DND-41 (cell line): ENCODE data around the gene PPEF1.

ENCODE experiments used
- ATAC-seq: fragments of 200-7000 bp; cut with Tn5 transposase; 3 replicates; pipeline ENCODE4 v1.9.1; 2021; ENCODE audit warnings: low read depth; ENCODE audit not compliant: insufficient read depth
- DNase-seq: peaks from one replicate; pipeline ENCODE4 v3.0.0-alpha.2; 2020
- H2AFZ ChIP-seq: 2 replicates; pipeline ENCODE4 v1.6.0; 2012; ENCODE audit warnings: low read depth, low read length
- H3K27ac ChIP-seq: 2 replicates; pipeline ENCODE4 v1.5.1; 2012; ENCODE audit warnings: low read length, inconsistent platforms
- H3K27me3 ChIP-seq: fragments of 200-600 bp; sonication (generic); 2 replicates; pipeline ENCODE4 v1.6.0; 2012; ENCODE audit warnings: low read length, mild to moderate bottlenecking, inconsistent platforms; ENCODE audit not compliant: insufficient read depth, poor library complexity
- H3K36me3 ChIP-seq: 2 replicates; pipeline ENCODE4 v1.5.1; 2012; ENCODE audit warnings: low read length, inconsistent platforms; ENCODE audit not compliant: insufficient read depth
- H3K4me1 ChIP-seq: 2 replicates; pipeline ENCODE4 v1.5.1; 2012; ENCODE audit warnings: mild to moderate bottlenecking, low read length; ENCODE audit not compliant: insufficient read depth
- H3K4me2 ChIP-seq: 2 replicates; pipeline ENCODE4 v1.6.0; 2012; ENCODE audit warnings: mild to moderate bottlenecking, moderate library complexity, low read length, inconsistent platforms; ENCODE audit not compliant: insufficient read depth
- H3K4me3 ChIP-seq, 2 experiments: fragments of 200-600 bp in 1 of 2; shearing (Covaris generic) in 1 of 2; 2 replicates each; pipeline ENCODE4 v1.5.1; 2012 to 2016; ENCODE audit warnings: inconsistent platforms in 2 of 2, low read length in 2 of 2, mild to moderate bottlenecking in 2 of 2, low read depth in 1 of 2, moderate library complexity in 1 of 2
- H3K79me2 ChIP-seq: 2 replicates; pipeline ENCODE4 v1.6.0; 2012; ENCODE audit warnings: low read length, inconsistent platforms; ENCODE audit not compliant: insufficient read depth
- H3K9ac ChIP-seq: 2 replicates; pipeline ENCODE4 v1.6.0; 2012; ENCODE audit warnings: low read depth, mild to moderate bottlenecking, inconsistent platforms, low read length, moderate library complexity
- H3K9me3 ChIP-seq: 2 replicates; pipeline ENCODE4 v1.5.1; 2012; ENCODE audit warnings: low read length, moderate library complexity, mild to moderate bottlenecking, inconsistent platforms; ENCODE audit not compliant: insufficient read depth, severe bottlenecking
- H4K20me1 ChIP-seq: 2 replicates; pipeline ENCODE4 v1.6.0; 2012; ENCODE audit warnings: low read length; ENCODE audit not compliant: insufficient read depth
- CTCF ChIP-seq: IDR thresholded peaks from 2 replicates; pipeline ENCODE4 v1.5.1; 2012; ENCODE audit warnings: borderline replicate concordance, low read length, moderate library complexity, mild to moderate bottlenecking; ENCODE audit not compliant: poor library complexity, severe bottlenecking; ENCODE audit errors: extremely low read depth
- EZH2 ChIP-seq: IDR thresholded peaks from 3 replicates; pipeline ENCODE4 v1.6.1; 2012; ENCODE audit warnings: borderline replicate concordance, low read depth, mild to moderate bottlenecking, moderate library complexity, low read length, inconsistent platforms; ENCODE audit not compliant: severe bottlenecking

The PPEF1 gene

GRCh38 chrX:18721683-18722499 lies 14.4 kb downstream of the PPEF1 start:
- TF ChIP-seq EZH2 = no peak
- TF ChIP-seq CTCF = no peak
- Histone ChIP-seq H4K20me1 (no peaks in the 10 kb centered on the region), H3K79me2 (no peaks in the 10 kb centered on the region), H3K4me3 (no peak overlapping the region), H3K9me3 (no peaks in the 10 kb centered on the region), H2AFZ (no peak overlapping the region), H3K9ac (no peak overlapping the region), H3K27me3 (no peaks in the 10 kb centered on the region), H3K4me1 (no peaks in the 10 kb centered on the region), H3K36me3 (no peaks in the 10 kb centered on the region), H3K27ac (no peak overlapping the region), H3K4me2 (no peak overlapping the region)
- DNase-seq = no peak
- ATAC-seq = no peak

DNA sequence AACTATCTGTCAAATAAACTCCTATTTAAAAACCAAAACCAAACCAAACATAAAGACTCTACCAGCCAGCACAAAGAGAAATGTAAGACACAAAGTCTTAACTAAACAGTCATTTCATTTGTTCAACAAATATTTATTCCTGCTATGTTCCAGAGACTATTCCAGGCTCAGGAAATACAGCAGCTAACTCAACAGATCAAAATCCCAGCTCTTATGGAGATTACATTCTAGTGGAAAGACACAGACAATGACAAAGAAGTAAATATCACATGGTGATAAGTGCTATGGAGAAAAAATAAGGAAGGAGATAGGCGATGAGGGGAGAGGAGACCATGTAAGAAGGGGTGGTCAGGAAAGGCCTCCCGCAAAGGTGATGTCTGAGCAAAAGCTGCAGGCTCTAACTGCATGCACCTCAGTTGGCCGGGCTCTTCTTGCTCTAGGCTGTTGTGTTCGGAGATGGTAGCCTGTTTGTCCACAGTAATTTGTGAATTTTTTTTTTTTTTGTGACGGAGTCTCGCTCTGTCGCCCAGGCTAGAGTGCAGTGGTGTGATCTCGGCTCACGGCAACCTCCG lies 15.1 kb downstream of the PPEF1 start:
- H4K20me1 ChIP-seq = no peaks in the 10 kb centered on the region
- no peaks in the 10 kb centered on the region for H3K9me3 ChIP-seq
- H3K79me2 ChIP-seq = no peaks in the 10 kb centered on the region
- no peaks in the 10 kb centered on the region for H3K27me3 ChIP-seq
- H3K36me3 ChIP-seq = no peaks in the 10 kb centered on the region
- no peaks in the 10 kb centered on the region for H3K4me1 ChIP-seq
- ATAC-seq = no peak
- no peak overlapping the region for H3K27ac ChIP-seq
- TF ChIP-seq EZH2 (no peak), CTCF (no peak)
- H2AFZ ChIP-seq = no peak overlapping the region
- DNase-seq = no peak
- H3K9ac ChIP-seq = no peak overlapping the region
- H3K4me3 ChIP-seq = no peak overlapping the region
- H3K4me2 ChIP-seq = no peak overlapping the region

DNA sequence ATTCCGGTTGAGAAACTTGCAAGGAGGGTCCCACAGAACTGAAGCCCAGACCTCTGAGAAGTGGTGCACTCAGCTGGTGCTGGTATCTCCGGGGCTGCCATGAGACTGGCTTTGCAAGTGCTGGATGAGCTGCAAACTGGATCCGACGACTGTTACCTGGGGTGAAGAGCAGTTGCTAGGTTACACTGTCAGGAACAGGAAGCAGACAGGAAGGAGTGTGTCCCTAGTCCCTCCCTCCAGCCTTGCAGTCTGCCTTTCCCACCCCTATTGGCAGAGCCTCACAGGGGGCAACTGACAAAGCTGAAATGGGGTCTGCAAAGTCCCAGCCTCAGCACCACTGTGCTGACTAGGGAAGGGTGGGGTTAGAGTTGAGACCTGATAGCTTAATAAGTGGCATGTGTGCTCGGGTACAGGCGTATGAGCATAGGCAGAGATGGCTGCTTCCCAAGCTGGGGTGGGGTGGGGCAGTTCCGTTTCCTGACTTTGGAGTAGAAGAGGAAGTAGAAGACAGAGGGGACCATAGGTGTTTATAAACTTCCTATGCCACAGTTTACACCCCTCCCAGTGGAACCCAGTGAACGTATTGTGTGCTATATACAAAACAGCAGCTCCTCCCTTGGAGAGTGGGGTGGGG lies 18.0 kb downstream of the PPEF1 start:
- Histone ChIP-seq H3K4me1 (no peaks in the 10 kb centered on the region), H3K27me3 (no peaks in the 10 kb centered on the region), H3K79me2 (no peaks in the 10 kb centered on the region), H2AFZ (no peak overlapping the region), H3K9ac (no peak overlapping the region), H3K4me3 (no peak overlapping the region), H3K4me2 (no peak overlapping the region), H3K36me3 (no peaks in the 10 kb centered on the region), H4K20me1 (no peaks in the 10 kb centered on the region), H3K27ac (no peak overlapping the region), H3K9me3 (no peaks in the 10 kb centered on the region)
- no peak for ATAC-seq
- DNase-seq = no peak
- TF ChIP-seq CTCF (no peak), EZH2 (no peak)
